H1 (cell line): ENCODE results near the gene MPPED1. TPM values are rescaled to one million over a fixed set of nuclear protein-coding genes. Genes with fewer than 3 reads are reported as not detected.

Source experiments
- CTCF ChIA-PET: fragments of 300-600 bp; sonication (Branson Sonifier 250); formaldehyde crosslinking; loops from one replicate; lab custom pipeline; 2021; ENCODE audit not compliant: partially characterized antibody; lab: Charles Lee
- POLR2A ChIA-PET: fragments of 300-600 bp; sonication (Branson Sonifier 250); formaldehyde crosslinking; loops from one replicate; lab custom pipeline; 2021; ENCODE audit warnings: inconsistent platforms; ENCODE audit not compliant: partially characterized antibody; lab: Charles Lee
- DNase-seq, 2 experiments: peaks; one replicate each; pipeline versions ENCODE4 v3.0.0 to v3.0.0-alpha.2; 2010 to 2022; ENCODE audit warnings: low spot score in 2 of 2, low read depth in 1 of 2, mixed read lengths in 1 of 2
- FAIRE-seq: peaks from 2 replicates; lab custom pipeline; 2011; peaks lifted over from hg19 to GRCh38; lab: Jason Lieb, UNC
- H2AFZ ChIP-seq: 2 replicates; pipeline ENCODE4 v1.8.1; 2012; ENCODE audit warnings: low read length, inconsistent platforms
- H2AK5ac ChIP-seq: 2 replicates; pipeline ENCODE4 v1.6.1; 2013; ENCODE audit warnings: low read depth, low read length
- H2BK120ac ChIP-seq: replicated peaks from 2 replicates; pipeline ENCODE3; 2013; ENCODE audit warnings: low read depth, low read length, inconsistent platforms
- H2BK12ac ChIP-seq: 2 replicates; pipeline ENCODE4 v1.6.1; 2013; ENCODE audit warnings: low read depth, low read length
- H2BK15ac ChIP-seq: 2 replicates; pipeline ENCODE4 v1.6.1; 2013; ENCODE audit warnings: low read length
- H2BK20ac ChIP-seq: 2 replicates; pipeline ENCODE4 v1.6.1; 2013; ENCODE audit warnings: low read length
- H2BK5ac ChIP-seq: 2 replicates; pipeline ENCODE4 v1.6.1; 2013; ENCODE audit warnings: low read depth, low read length
- H3K14ac ChIP-seq: 2 replicates; pipeline ENCODE4 v1.6.1; 2013; ENCODE audit warnings: inconsistent platforms; ENCODE audit not compliant: insufficient read length
- H3K18ac ChIP-seq: 2 replicates; pipeline ENCODE4 v1.6.1; 2013; ENCODE audit warnings: low read length; ENCODE audit errors: extremely low read depth
- H3K23ac ChIP-seq: 2 replicates; pipeline ENCODE4 v1.6.1; 2013; ENCODE audit warnings: inconsistent platforms; ENCODE audit not compliant: insufficient read length
- H3K23me2 ChIP-seq: 2 replicates; pipeline ENCODE4 v1.6.1; 2013; ENCODE audit warnings: low read depth, low read length
- H3K27ac ChIP-seq: 2 replicates; pipeline ENCODE4 v1.6.1; 2011; ENCODE audit warnings: low read depth, low read length, inconsistent platforms
- H3K27me3 ChIP-seq, 4 experiments: replicated peaks in 1 of 4; 1 replicate in 1 of 4; 2 replicates in 3 of 4; pipeline versions ENCODE4 v1.6.1 to v1.8.1; 2011 to 2013; ENCODE audit warnings: low read length in 3 of 4, mild to moderate bottlenecking in 3 of 4, inconsistent platforms in 2 of 4, mixed read lengths in 2 of 4, moderate library complexity in 1 of 4; ENCODE audit not compliant: control insufficient read depth in 3 of 4, insufficient read depth in 3 of 4; ENCODE audit errors: extremely low read depth in 1 of 4
- H3K36me3 ChIP-seq, 4 experiments: 2 replicates each; pipeline versions ENCODE4 v1.6.1 to v1.8.1; 2011 to 2013; ENCODE audit warnings: mild to moderate bottlenecking in 4 of 4, low read length in 3 of 4, moderate library complexity in 2 of 4, control low read depth in 1 of 4, inconsistent platforms in 1 of 4; ENCODE audit not compliant: insufficient read depth in 4 of 4, control insufficient read depth in 2 of 4
- H3K4ac ChIP-seq: replicated peaks from 2 replicates; pipeline ENCODE3; 2013; ENCODE audit warnings: low read length, low read depth, mixed read lengths, inconsistent platforms; ENCODE audit not compliant: insufficient read length
- H3K4me1 ChIP-seq, 4 experiments: replicated peaks in 1 of 4; 1 replicate in 1 of 4; 2 replicates in 3 of 4; pipeline versions ENCODE4 v1.6.1 to v1.8.1; 2011 to 2013; ENCODE audit warnings: low read length in 3 of 4, inconsistent platforms in 2 of 4, mixed read lengths in 1 of 4; ENCODE audit not compliant: insufficient read depth in 4 of 4, control insufficient read depth in 3 of 4
- H3K4me2 ChIP-seq, 2 experiments: 2 replicates each; pipeline versions ENCODE4 v1.6.1 to v1.8.1; 2011 to 2013; ENCODE audit warnings: low read depth in 2 of 2, low read length in 2 of 2, control low read depth in 1 of 2, inconsistent platforms in 1 of 2, mild to moderate bottlenecking in 1 of 2; ENCODE audit not compliant: insufficient read depth in 1 of 2
- H3K4me3 ChIP-seq, 4 experiments: fragments of 200-600, 300-600 bp in 1 of 4; sonication (generic), shearing (Covaris generic), sonication (Bioruptor Twin) in 1 of 4; 2 replicates each; pipeline versions ENCODE4 v1.5.1 to v1.8.1; 2011 to 2016; ENCODE audit warnings: low read length in 4 of 4, low read depth in 3 of 4, control low read depth in 2 of 4, inconsistent platforms in 2 of 4, mild to moderate bottlenecking in 2 of 4, mixed read lengths in 1 of 4, moderate library complexity in 1 of 4; ENCODE audit not compliant: insufficient read depth in 2 of 4; ENCODE audit errors: extremely low read depth in 1 of 4
- H3K56ac ChIP-seq: replicated peaks from 2 replicates; pipeline ENCODE3; 2013; ENCODE audit warnings: low read depth, mild to moderate bottlenecking, mixed read lengths, low read length, inconsistent platforms; ENCODE audit not compliant: insufficient read length
- H3K79me1 ChIP-seq: 2 replicates; pipeline ENCODE4 v1.6.1; 2013; ENCODE audit warnings: low read depth, low read length, control low read depth
- H3K79me2 ChIP-seq, 2 experiments: 2 replicates each; pipeline versions ENCODE4 v1.6.1 to v1.8.1; 2012 to 2013; ENCODE audit warnings: low read length in 2 of 2, mild to moderate bottlenecking in 2 of 2, inconsistent platforms in 1 of 2; ENCODE audit not compliant: insufficient read depth in 2 of 2, control insufficient read depth in 1 of 2
- H3K9ac ChIP-seq, 4 experiments: replicated peaks in 1 of 4; 1 replicate in 1 of 4; 2 replicates in 3 of 4; pipeline versions ENCODE4 v1.6.1 to v1.8.1; 2011 to 2013; ENCODE audit warnings: low read depth in 3 of 4, low read length in 3 of 4, control low read depth in 2 of 4, mild to moderate bottlenecking in 2 of 4, moderate library complexity in 2 of 4, inconsistent platforms in 1 of 4; ENCODE audit errors: extremely low read depth in 1 of 4
- H3K9me3 ChIP-seq, 2 experiments: 2 replicates each; pipeline versions ENCODE4 v1.6.1 to v1.8.1; 2012 to 2013; ENCODE audit warnings: mild to moderate bottlenecking in 2 of 2, moderate library complexity in 2 of 2, control low read depth in 1 of 2, inconsistent platforms in 1 of 2, low read depth in 1 of 2, low read length in 1 of 2, mixed read lengths in 1 of 2; ENCODE audit not compliant: insufficient read depth in 2 of 2
- H4K20me1 ChIP-seq, 2 experiments: replicated peaks in 1 of 2; 2 replicates each; pipeline versions ENCODE3 to v1.8.1; 2011 to 2013; ENCODE audit warnings: inconsistent platforms in 2 of 2, low read length in 2 of 2, mild to moderate bottlenecking in 1 of 2; ENCODE audit not compliant: insufficient read depth in 2 of 2, control insufficient read depth in 1 of 2
- H4K5ac ChIP-seq: 2 replicates; pipeline ENCODE4 v1.6.1; 2013; ENCODE audit warnings: low read length, low read depth, mixed read lengths, inconsistent platforms; ENCODE audit not compliant: insufficient read length
- H4K8ac ChIP-seq: 2 replicates; pipeline ENCODE4 v1.8.0; 2013; ENCODE audit warnings: mild to moderate bottlenecking, moderate library complexity, low read length, inconsistent platforms; ENCODE audit not compliant: insufficient read depth; ENCODE audit errors: extremely low read depth
- H4K91ac ChIP-seq: replicated peaks from 2 replicates; pipeline ENCODE3; 2013; ENCODE audit warnings: low read length, mixed read lengths, inconsistent platforms; ENCODE audit not compliant: insufficient read length
- BRCA1 ChIP-seq: IDR thresholded peaks from 2 replicates; pipeline ENCODE4 v1.6.1; 2012; ENCODE audit warnings: low read depth, low read length, improper control_type of control experiment
- CTBP2 ChIP-seq: IDR thresholded peaks from 2 replicates; pipeline ENCODE4 v1.7.0; 2011; ENCODE audit warnings: borderline replicate concordance, mild to moderate bottlenecking, moderate library complexity, mixed read lengths, low read length; ENCODE audit not compliant: insufficient read depth, insufficient read length
- GABPA ChIP-seq: IDR thresholded peaks from 2 replicates; pipeline ENCODE4 v1.6.1; 2011; ENCODE audit warnings: mild to moderate bottlenecking, low read length, moderate library complexity, borderline replicate concordance; ENCODE audit not compliant: insufficient read depth
- WGBS, 2 experiments: shearing (Covaris generic) in 1 of 2; methylation state at CpG; one replicate each; pipeline versions ENCODE4 v1.1.6 to v1.1.7; 2013 to 2015; ENCODE audit warnings: low lambda C conversion rate in 2 of 2, mixed read lengths in 2 of 2, inconsistent platforms in 1 of 2, low coverage in 1 of 2, missing lambda C conversion rate in 1 of 2; ENCODE audit not compliant: insufficient replicate concordance in 2 of 2, insufficient coverage in 1 of 2, insufficient read length in 1 of 2; ENCODE audit errors: extremely low coverage in 1 of 2, missing lambda C conversion rate in 1 of 2; 5-methylcytosine and 5-hydroxymethylcytosine counted together
- polyA plus RNA-seq, 7 experiments: library from polyadenylated mRNA; depleted of rRNA in 3 of 7; stranded (reverse) in 5 of 7; unstranded in 2 of 7; fragments of >200 nt in 5 of 7; fragments of 200-250 nt in 2 of 7; gene quantifications; 1 replicate in 5 of 7; 2 replicates in 1 of 7; 4 replicates in 1 of 7; pipeline versions ENCODE4 v1.2.1 to v1.2.3, GENCODE V29; 2011 to 2013; ENCODE audit warnings: missing spikeins in 2 of 7, mixed read lengths in 2 of 7
- total RNA-seq: library from RNA; stranded (reverse); fragmentation: NEBNext Ultra II Directional; extraction: Animal tissue kit (Norgen Biotek cat#: 25700); gene quantifications from 2 replicates; pipeline ENCODE4 v1.2.1, GENCODE V29; 2021
- TF ChIP-seq, protein P1 (sequence below), 3 experiments: IDR thresholded peaks; 1 replicate in 2 of 3; 2 replicates in 1 of 3; pipeline versions ENCODE4 v1.5.1 to v1.6.1; 2011; ENCODE audit warnings: low read length in 3 of 3, mild to moderate bottlenecking in 3 of 3, inconsistent platforms in 2 of 3, low read depth in 1 of 3, moderate library complexity in 1 of 3; ENCODE audit not compliant: insufficient read depth in 1 of 3; ENCODE audit errors: control extremely low read depth in 1 of 3

MPPED1 gene
- total and polyA plus RNA-seq, 2 of the 8 experiments (the other 6 are each of a cell fraction or from before 2014, with no cell fraction given), result 0.29 to 0.37 TPM

- H4K5ac ChIP-seq, result no peak overlapping the region
- peaks cover 0 to 4% of the 10 kb centered on the region in 2 experiments for H4K20me1 ChIP-seq
- no peak overlapping the region for H4K91ac ChIP-seq
- H3K14ac ChIP-seq, result no peak overlapping the region
- no peak overlapping the region for H2BK15ac ChIP-seq
- POLR2A ChIA-PET, result no interaction called here
- no peak overlapping the region for H2AFZ ChIP-seq
- H2BK12ac ChIP-seq, result no peak overlapping the region
- no peak overlapping the region for H3K18ac ChIP-seq
- H2AK5ac ChIP-seq, result no peak overlapping the region
- H3K27me3 ChIP-seq, result no peaks in the 10 kb centered on the region; a peak in 1 of 7 replicates
- H3K36me3 ChIP-seq, result no peaks in the 10 kb centered on the region
- no peak overlapping the region for H2BK120ac ChIP-seq
- no peak overlapping the region for H3K4me3 ChIP-seq
- CTCF ChIA-PET, result interaction anchor here (0.6 to 2.2 kb wide), 14 partner anchors 9 to 197 kb away, joined by 3 to 7 read pairs (median 4); no protein-coding TSS in a partner anchor
- WGBS, 2 experiments, result 76% methylated on average over 13 of the region's 14 CpGs; no CpG with 5 or more reads in 1 of the 2 experiments
- H4K8ac ChIP-seq, result no peak overlapping the region
- H3K79me1 ChIP-seq, result no peaks in the 10 kb centered on the region
- no peak overlapping the region for H2BK5ac ChIP-seq
- TF ChIP-seq GABPA (no peak), BRCA1 (no peak), CTBP2 (no peak)
- TF ChIP-seq, protein P1, sequence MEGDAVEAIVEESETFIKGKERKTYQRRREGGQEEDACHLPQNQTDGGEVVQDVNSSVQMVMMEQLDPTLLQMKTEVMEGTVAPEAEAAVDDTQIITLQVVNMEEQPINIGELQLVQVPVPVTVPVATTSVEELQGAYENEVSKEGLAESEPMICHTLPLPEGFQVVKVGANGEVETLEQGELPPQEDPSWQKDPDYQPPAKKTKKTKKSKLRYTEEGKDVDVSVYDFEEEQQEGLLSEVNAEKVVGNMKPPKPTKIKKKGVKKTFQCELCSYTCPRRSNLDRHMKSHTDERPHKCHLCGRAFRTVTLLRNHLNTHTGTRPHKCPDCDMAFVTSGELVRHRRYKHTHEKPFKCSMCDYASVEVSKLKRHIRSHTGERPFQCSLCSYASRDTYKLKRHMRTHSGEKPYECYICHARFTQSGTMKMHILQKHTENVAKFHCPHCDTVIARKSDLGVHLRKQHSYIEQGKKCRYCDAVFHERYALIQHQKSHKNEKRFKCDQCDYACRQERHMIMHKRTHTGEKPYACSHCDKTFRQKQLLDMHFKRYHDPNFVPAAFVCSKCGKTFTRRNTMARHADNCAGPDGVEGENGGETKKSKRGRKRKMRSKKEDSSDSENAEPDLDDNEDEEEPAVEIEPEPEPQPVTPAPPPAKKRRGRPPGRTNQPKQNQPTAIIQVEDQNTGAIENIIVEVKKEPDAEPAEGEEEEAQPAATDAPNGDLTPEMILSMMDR (IDR thresholded peaks at IDR 0.05; ENCODE audit: control extremely low read depth in 1 of 3, insufficient read depth in 1 of 3, low read depth in 1 of 3, low read length in 3 of 3), result 0 out of 4 replicates have a peak, but pooled peaks of 1 of the 3 experiments have one; percentile 5
- H3K23me2 ChIP-seq, result peaks cover 8% of the 10 kb centered on the region; the same call in 1 of the 2 replicates
- no peak overlapping the region for H3K23ac ChIP-seq
- H3K4me1 ChIP-seq, result peaks cover 0 to 5% (median 1%) of the 10 kb centered on the region in 4 experiments; a peak in 2 of 7 replicates
- no peaks in the 10 kb centered on the region for H3K79me2 ChIP-seq
- FAIRE-seq (no peak), DNase-seq (no peak)
- no peak overlapping the region for H3K4me2 ChIP-seq
- no peak overlapping the region for H3K27ac ChIP-seq
- no peak overlapping the region for H2BK20ac ChIP-seq
- no peak overlapping the region for H3K4ac ChIP-seq
- no peak overlapping the region for H3K9ac ChIP-seq
- no peak overlapping the region for H3K56ac ChIP-seq
- H3K9me3 ChIP-seq, result no peaks in the 10 kb centered on the region
Measured at GRCh38 chr22:43476751-43477725, 65.2 kb downstream of the MPPED1 start.
